ENCODE data around the gene OR9A4.

Gene OR9A4

DNA sequence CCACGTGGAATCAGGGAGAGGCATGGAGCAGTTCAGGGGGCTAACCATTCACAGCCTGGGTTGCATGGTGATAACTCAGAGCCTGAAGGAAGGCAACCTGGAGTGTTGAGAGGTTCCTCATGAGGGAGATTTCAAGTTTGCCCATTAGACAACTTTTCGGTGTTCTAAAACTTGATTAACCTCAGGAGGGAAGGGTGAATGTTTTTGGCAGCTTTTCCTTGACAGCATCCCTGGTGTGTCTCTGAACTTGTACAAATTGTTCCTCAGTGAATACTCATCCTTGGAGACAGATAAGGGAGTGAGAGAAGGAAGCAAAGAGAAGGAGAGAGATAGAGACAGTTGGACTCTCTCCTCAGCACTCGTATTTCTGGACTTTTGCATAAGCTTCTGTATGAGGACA lies at the start of gene OR9A4:
Gene OR9A4, plus strand, starts transcription at position 301 of the 400 bp plus-strand sequence. CDS start 2,477 bp downstream, outside the sequence.
- Histone ChIP-seq H3K79me2 (ENCODE audit: insufficient read depth, low read length) (no peaks in the 10 kb centered on the region), H3F3A (ENCODE audit: low read depth) (no peaks in the 10 kb centered on the region), H3K4me3 (ENCODE audit: low read length, poor library complexity, severe bottlenecking) (no peak within 1 kb of the TSS), H3K9ac (ENCODE audit: low read depth, low read length, poor library complexity, severe bottlenecking) (no peak within 1 kb of the TSS), H3K9me2 (replicated peaks; ENCODE audit: low read depth, low read length) (no peaks in the 10 kb centered on the region), H4K20me1 (ENCODE audit: insufficient read depth, low read length, poor library complexity, severe bottlenecking) (no peaks in the 10 kb centered on the region), H3K9me3 (ENCODE audit: insufficient read depth, low read depth, low read length) (no peaks in the 10 kb centered on the region), H3K4me1 (ENCODE audit: insufficient read depth, low read length, poor library complexity, severe bottlenecking) (no peaks in the 10 kb centered on the region), H3K36me3 (ENCODE audit: insufficient read depth, low read length) (no peaks in the 10 kb centered on the region), H2AFZ (ENCODE audit: low read length) (no peak within 1 kb of the TSS), H3K4me2 (ENCODE audit: low read depth, low read length, poor library complexity, severe bottlenecking) (no peak within 1 kb of the TSS), H3K27me3 (ENCODE audit: insufficient read depth, low read length, poor library complexity, severe bottlenecking) (no peaks in the 10 kb centered on the region)
- TF ChIP-seq, protein P1, sequence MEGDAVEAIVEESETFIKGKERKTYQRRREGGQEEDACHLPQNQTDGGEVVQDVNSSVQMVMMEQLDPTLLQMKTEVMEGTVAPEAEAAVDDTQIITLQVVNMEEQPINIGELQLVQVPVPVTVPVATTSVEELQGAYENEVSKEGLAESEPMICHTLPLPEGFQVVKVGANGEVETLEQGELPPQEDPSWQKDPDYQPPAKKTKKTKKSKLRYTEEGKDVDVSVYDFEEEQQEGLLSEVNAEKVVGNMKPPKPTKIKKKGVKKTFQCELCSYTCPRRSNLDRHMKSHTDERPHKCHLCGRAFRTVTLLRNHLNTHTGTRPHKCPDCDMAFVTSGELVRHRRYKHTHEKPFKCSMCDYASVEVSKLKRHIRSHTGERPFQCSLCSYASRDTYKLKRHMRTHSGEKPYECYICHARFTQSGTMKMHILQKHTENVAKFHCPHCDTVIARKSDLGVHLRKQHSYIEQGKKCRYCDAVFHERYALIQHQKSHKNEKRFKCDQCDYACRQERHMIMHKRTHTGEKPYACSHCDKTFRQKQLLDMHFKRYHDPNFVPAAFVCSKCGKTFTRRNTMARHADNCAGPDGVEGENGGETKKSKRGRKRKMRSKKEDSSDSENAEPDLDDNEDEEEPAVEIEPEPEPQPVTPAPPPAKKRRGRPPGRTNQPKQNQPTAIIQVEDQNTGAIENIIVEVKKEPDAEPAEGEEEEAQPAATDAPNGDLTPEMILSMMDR (conservative IDR thresholded peaks at IDR 0.05; ENCODE audit: low read length): no peak
- no peak for TF ChIP-seq EZH2phosphoT487 (IDR thresholded peaks at IDR 0.05; ENCODE audit: borderline replicate concordance)

DNA sequence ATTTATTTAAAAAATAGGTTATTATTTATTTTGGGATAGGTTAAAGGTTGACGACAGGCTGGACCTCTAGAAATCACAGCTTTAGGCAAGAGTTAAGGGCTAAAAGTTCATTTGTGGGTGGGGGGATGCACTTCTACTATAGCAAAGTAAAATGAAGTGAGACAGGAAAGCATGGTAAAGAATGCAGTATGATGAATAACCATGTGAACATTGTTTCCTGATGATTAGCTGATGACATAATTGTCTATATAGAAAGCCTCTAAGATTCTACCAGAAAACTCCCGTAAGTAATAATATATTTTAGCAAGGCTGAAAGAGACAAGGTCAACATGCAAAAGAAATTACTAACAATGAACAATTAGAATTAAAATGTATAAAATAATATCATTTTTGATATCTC lies 49.2 kb upstream of the OR9A4 start:
- no peaks in the 10 kb centered on the region for H3K4me1 ChIP-seq (ENCODE audit: insufficient read depth, low read length, poor library complexity, severe bottlenecking)
- TF ChIP-seq, protein P1 (conservative IDR thresholded peaks at IDR 0.05; ENCODE audit: low read length): no peak
- H3K9me3 ChIP-seq (ENCODE audit: insufficient read depth, low read depth, low read length): no peaks in the 10 kb centered on the region
- no peaks in the 10 kb centered on the region for H4K20me1 ChIP-seq (ENCODE audit: insufficient read depth, low read length, poor library complexity, severe bottlenecking)
- no peaks in the 10 kb centered on the region for H3K9me2 ChIP-seq (replicated peaks; ENCODE audit: low read depth, low read length)
- no peak overlapping the region for H3K4me2 ChIP-seq (ENCODE audit: low read depth, low read length, poor library complexity, severe bottlenecking)
- no peak overlapping the region for H3K4me3 ChIP-seq (ENCODE audit: low read length, poor library complexity, severe bottlenecking)
- no peaks in the 10 kb centered on the region for H3K79me2 ChIP-seq (ENCODE audit: insufficient read depth, low read length)
- H3K27me3 ChIP-seq (ENCODE audit: insufficient read depth, low read length, poor library complexity, severe bottlenecking): no peaks in the 10 kb centered on the region
- H3K36me3 ChIP-seq (ENCODE audit: insufficient read depth, low read length): no peaks in the 10 kb centered on the region
- no peak overlapping the region for H3K9ac ChIP-seq (ENCODE audit: low read depth, low read length, poor library complexity, severe bottlenecking)
- no peaks in the 10 kb centered on the region for H3F3A ChIP-seq (ENCODE audit: low read depth)
- no peak overlapping the region for H2AFZ ChIP-seq (ENCODE audit: low read length)

DNA sequence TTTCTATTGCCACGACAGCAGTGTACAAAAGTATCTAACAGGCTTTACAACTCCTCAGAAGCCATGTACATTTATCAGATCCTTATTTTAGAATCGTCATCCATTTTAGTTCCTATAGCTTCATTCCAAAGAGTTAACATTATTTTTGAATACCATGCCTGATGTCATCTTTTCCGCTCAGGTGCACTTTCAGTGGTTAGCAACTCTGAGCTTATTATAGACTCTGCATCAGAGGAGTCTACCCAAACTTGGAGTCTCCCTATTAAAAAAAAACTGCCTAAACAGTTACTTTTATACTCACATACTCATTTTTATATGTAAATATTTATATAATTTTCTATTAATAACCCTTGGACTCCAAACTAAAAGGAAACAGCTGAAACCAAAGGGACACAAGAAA lies 43.3 kb upstream of the OR9A4 start:
- Histone ChIP-seq H3K4me2 (ENCODE audit: low read depth, low read length, poor library complexity, severe bottlenecking) (no peak overlapping the region), H3K36me3 (ENCODE audit: insufficient read depth, low read length) (no peaks in the 10 kb centered on the region), H3K4me1 (ENCODE audit: insufficient read depth, low read length, poor library complexity, severe bottlenecking) (no peaks in the 10 kb centered on the region), H3K79me2 (ENCODE audit: insufficient read depth, low read length) (no peaks in the 10 kb centered on the region), H2AFZ (ENCODE audit: low read length) (no peak overlapping the region), H3K27me3 (ENCODE audit: insufficient read depth, low read length, poor library complexity, severe bottlenecking) (no peaks in the 10 kb centered on the region), H3K9me3 (ENCODE audit: insufficient read depth, low read depth, low read length) (no peaks in the 10 kb centered on the region), H3F3A (ENCODE audit: low read depth) (no peaks in the 10 kb centered on the region), H3K9ac (ENCODE audit: low read depth, low read length, poor library complexity, severe bottlenecking) (no peak overlapping the region), H3K9me2 (replicated peaks; ENCODE audit: low read depth, low read length) (no peaks in the 10 kb centered on the region), H4K20me1 (ENCODE audit: insufficient read depth, low read length, poor library complexity, severe bottlenecking) (no peaks in the 10 kb centered on the region), H3K4me3 (ENCODE audit: low read length, poor library complexity, severe bottlenecking) (no peak overlapping the region)
- TF ChIP-seq, protein P1 (conservative IDR thresholded peaks at IDR 0.05; ENCODE audit: low read length): no peak
- no peak for TF ChIP-seq EZH2phosphoT487 (IDR thresholded peaks at IDR 0.05; ENCODE audit: borderline replicate concordance)
